Anterior cingulate cortex (tissue), 58 donors: ENCODE measurements around the gene MAGEA3.
"Not testable (repeated sequence)": the region's sequence is repeated elsewhere in the genome, so short reads cannot be mapped to it uniquely, and the experiment has no call there.

Experiments
- DNase-seq, 58 donors: peaks; one replicate each; lab custom pipeline; 2025; lab: John Stamatoyannopoulos, UW

Gene MAGEA3

GRCh38 chrX:152735101-152735500, 36.5 kb downstream of the MAGEA3 start:
- DNase-seq, result no peak

- no peak for DNase-seq
Measured at GRCh38 chrX:152735860-152736511, 37.4 kb downstream of the MAGEA3 start.

DNA sequence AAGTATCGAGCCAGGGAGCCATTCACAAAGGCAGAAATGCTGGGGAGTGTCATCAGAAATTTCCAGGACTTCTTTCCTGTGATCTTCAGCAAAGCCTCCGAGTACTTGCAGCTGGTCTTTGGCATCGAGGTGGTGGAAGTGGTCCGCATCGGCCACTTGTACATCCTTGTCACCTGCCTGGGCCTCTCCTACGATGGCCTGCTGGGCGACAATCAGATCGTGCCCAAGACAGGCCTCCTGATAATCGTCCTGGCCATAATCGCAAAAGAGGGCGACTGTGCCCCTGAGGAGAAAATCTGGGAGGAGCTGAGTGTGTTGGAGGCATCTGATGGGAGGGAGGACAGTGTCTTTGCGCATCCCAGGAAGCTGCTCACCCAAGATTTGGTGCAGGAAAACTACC, 37.9 kb downstream of the MAGEA3 start:
- DNase-seq, result not testable (repeated sequence)

DNA sequence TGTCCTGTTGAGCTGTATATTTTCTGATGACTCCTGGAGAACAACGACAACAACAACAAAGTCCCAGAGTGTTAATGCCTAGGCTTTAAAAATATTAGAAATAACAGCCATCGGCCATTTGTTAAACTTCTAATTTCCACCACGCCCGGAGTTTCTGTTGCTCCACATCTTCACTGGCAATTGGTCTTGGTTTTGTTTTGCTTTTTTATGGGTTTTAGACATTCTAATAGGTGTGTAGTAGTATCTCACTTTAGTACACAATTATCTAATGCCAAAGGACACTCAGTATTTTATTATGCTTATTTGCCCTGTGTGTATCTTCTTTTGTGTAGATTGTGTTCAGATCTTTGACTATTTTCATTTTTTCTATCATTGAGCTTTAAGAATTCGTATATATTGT, 40.0 kb downstream of the MAGEA3 start:
- no peak for DNase-seq
